ENCODE data around the gene UBP1. TPM values are rescaled to one million over a fixed set of nuclear protein-coding genes. Genes with fewer than 3 reads are reported as not detected.
A peak's percentile ranks its signal among the peaks of the same experiment; 100 is the strongest.

The UBP1 gene
- total RNA-seq, 1 donor from 2014 or later = 34.4 TPM

DNA sequence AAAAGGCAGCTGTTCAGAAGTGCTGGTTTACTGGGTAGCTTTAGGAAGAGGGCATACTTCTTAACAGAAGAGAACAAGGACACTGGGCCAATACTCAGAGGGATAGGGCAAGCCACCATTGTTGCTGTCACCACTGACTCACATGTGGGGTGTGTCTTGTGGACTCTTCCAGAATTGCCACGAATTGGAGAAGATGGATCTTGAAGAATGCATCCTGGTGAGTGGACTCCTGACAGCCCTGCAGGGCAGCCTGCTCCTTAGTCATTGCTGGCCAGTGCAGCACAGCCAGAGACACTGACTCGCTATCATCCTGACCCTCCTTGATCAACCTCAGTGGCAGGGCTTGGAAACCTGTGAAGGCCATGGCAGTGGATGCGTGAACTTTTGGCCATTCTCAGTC lies 62.3 kb downstream of the UBP1 start:
- H3K4me3 ChIP-seq (ENCODE audit: low read length in 3 of 3) = no peak overlapping the region
- no peak overlapping the region for H3K9ac ChIP-seq (ENCODE audit: low read depth in 1 of 3, low read length in 3 of 3)
- peaks cover 0 to 6% (median 0%) of the 10 kb centered on the region in 3 donors for H3K36me3 ChIP-seq (ENCODE audit: control insufficient read depth in 3 of 3, insufficient read depth in 3 of 3, low read length in 3 of 3)
- H3K27me3 ChIP-seq (ENCODE audit: control insufficient read depth in 3 of 3, insufficient read depth in 3 of 3, low read length in 3 of 3) = no peaks in the 10 kb centered on the region
- no peaks in the 10 kb centered on the region for H3K4me1 ChIP-seq (ENCODE audit: control insufficient read depth in 3 of 3, insufficient read depth in 3 of 3, low read length in 3 of 3)
- no peaks in the 10 kb centered on the region for H3K9me3 ChIP-seq (ENCODE audit: control insufficient read depth in 3 of 3, low read length in 3 of 3)
- H3K27ac ChIP-seq (ENCODE audit: low read depth, low read length) = no peak overlapping the region

DNA sequence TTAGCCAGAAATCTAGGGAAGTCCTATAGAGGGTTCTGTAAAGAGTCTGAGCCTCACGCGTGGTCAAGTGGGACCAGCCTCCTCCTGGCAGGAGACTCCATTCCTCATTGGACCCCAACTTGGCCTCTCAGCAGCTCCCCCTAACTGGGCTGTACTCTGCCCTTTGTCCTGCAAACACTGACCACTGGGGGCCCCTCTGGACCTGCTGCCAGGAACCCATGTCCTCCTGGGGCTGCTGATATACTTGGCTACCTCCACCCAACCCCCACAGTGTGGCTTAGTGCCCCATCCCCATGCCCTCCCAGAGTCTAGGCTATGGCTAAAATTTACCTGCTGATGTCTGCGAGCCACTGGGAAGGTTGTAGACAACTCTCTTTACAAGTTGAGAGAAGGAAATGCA lies 62.7 kb downstream of the UBP1 start:
- no peak overlapping the region for H3K27ac ChIP-seq (ENCODE audit: low read depth, low read length)
- H3K9me3 ChIP-seq (ENCODE audit: control insufficient read depth in 3 of 3, low read length in 3 of 3) = no peaks in the 10 kb centered on the region
- peaks cover 0 to 6% (median 0%) of the 10 kb centered on the region in 3 donors for H3K36me3 ChIP-seq (ENCODE audit: control insufficient read depth in 3 of 3, insufficient read depth in 3 of 3, low read length in 3 of 3)
- H3K9ac ChIP-seq (ENCODE audit: low read depth in 1 of 3, low read length in 3 of 3) = no peak overlapping the region
- H3K27me3 ChIP-seq (ENCODE audit: control insufficient read depth in 3 of 3, insufficient read depth in 3 of 3, low read length in 3 of 3) = no peaks in the 10 kb centered on the region
- no peak overlapping the region for H3K4me3 ChIP-seq (ENCODE audit: low read length in 3 of 3)
- H3K4me1 ChIP-seq (ENCODE audit: control insufficient read depth in 3 of 3, insufficient read depth in 3 of 3, low read length in 3 of 3) = no peaks in the 10 kb centered on the region

DNA sequence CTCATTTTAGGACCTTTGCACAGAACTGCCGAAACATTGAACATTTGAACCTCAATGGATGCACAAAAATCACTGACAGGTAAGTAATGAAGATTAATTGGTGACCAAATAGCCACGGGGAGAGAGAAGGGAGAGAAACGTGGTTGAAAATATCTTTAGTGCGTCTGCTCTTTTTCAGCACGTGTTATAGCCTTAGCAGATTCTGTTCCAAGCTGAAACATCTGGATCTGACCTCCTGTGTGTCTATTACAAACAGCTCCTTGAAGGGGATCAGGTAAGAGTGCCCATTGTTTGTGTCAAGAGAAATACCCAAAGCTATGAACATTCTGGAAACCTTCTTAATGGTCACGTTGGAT lies 67.1 kb downstream of the UBP1 start:
- peaks cover 0 to 6% (median 0%) of the 10 kb centered on the region in 3 donors for H3K36me3 ChIP-seq (ENCODE audit: control insufficient read depth in 3 of 3, insufficient read depth in 3 of 3, low read length in 3 of 3)
- no peaks in the 10 kb centered on the region for H3K9me3 ChIP-seq (ENCODE audit: control insufficient read depth in 3 of 3, low read length in 3 of 3)
- H3K4me1 ChIP-seq (ENCODE audit: control insufficient read depth in 3 of 3, insufficient read depth in 3 of 3, low read length in 3 of 3) = no peaks in the 10 kb centered on the region
- no peak overlapping the region for H3K9ac ChIP-seq (ENCODE audit: low read depth in 1 of 3, low read length in 3 of 3)
- H3K27ac ChIP-seq (ENCODE audit: low read depth, low read length) = no peak overlapping the region
- no peaks in the 10 kb centered on the region for H3K27me3 ChIP-seq (ENCODE audit: control insufficient read depth in 3 of 3, insufficient read depth in 3 of 3, low read length in 3 of 3)
- H3K4me3 ChIP-seq (ENCODE audit: low read length in 3 of 3) = no peak overlapping the region

DNA sequence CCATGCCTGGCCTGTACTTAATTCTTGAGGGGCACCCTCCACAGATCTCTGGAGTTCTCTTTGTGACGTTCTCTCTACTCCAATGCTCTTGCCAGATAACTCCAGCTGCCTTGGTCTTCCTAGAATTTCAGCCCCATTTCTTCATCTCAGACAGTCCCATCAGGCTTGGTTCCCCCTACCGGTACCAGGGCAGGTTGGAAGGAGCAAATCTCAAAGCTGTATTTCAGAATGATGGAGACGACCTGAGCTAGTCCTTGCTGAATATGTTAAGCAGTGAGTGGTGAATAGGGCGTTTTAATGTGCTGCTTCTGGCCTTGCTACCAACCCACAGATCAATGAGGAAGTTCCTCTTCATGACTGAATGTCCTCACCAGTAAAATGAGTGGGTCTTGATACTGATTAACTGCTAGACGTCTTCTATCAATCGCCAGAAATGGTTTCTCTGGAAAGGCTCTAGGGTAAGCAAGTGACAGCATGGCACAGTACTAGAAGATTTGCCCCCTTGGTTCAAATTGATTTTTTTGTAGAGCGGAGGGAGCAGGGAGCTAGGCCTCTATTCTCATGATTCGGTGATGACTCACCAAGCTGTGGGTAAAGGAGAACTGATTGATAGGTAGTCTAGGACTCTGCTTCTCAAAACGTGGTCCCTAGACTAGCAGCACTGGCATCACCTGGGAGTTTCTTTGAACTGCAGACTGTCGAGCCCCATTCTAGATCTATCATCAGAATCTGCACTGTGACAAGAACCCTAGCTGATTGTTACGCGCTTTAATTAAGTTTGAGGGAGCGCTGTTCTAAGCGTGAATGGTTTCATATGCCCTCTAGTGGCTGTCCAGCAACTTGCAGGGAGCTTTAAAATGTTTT lies 67.8 kb downstream of the UBP1 start:
- Histone ChIP-seq H3K4me3 (ENCODE audit: low read length in 3 of 3) (peak overlapping the region in 1 of 3 donors; percentile 17), H3K27me3 (ENCODE audit: control insufficient read depth in 3 of 3, insufficient read depth in 3 of 3, low read length in 3 of 3) (no peaks in the 10 kb centered on the region), H3K9ac (ENCODE audit: low read depth in 1 of 3, low read length in 3 of 3) (no peak overlapping the region), H3K4me1 (ENCODE audit: control insufficient read depth in 3 of 3, insufficient read depth in 3 of 3, low read length in 3 of 3) (no peaks in the 10 kb centered on the region), H3K27ac (ENCODE audit: low read depth, low read length) (no peak overlapping the region), H3K36me3 (ENCODE audit: control insufficient read depth in 3 of 3, insufficient read depth in 3 of 3, low read length in 3 of 3) (peaks cover 0 to 6% (median 0%) of the 10 kb centered on the region in 3 donors), H3K9me3 (ENCODE audit: control insufficient read depth in 3 of 3, low read length in 3 of 3) (no peaks in the 10 kb centered on the region)

DNA sequence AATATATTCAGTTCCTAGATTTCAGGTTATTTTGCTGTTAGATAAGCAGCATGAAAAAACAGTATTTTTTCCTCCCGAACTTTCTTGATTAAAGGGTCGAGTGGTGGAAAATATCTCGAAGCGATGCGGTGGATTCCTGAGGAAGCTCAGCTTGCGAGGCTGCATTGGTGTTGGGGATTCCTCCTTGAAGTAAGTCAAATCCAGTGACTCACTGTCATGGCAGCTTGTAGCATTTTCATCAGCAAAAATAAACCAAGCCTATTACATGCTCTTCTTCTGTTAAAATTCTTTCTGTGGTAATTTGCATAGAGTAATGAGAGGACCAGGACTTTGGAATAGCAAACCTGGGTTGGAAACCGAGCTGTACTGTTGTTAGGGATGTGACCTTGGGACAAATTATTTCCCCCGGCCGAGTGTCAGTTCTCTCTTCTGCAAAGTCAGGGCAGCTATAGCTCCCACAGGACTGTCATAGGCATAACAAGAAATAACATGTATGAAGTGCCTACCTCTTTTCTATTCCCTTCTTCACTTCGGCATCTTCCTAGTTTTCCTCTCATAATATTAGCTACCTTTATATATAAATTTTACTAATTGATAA lies 75.6 kb downstream of the UBP1 start:
- no peaks in the 10 kb centered on the region for H3K36me3 ChIP-seq (ENCODE audit: control insufficient read depth in 3 of 3, insufficient read depth in 3 of 3, low read length in 3 of 3)
- no peaks in the 10 kb centered on the region for H3K4me1 ChIP-seq (ENCODE audit: control insufficient read depth in 3 of 3, insufficient read depth in 3 of 3, low read length in 3 of 3)
- H3K9me3 ChIP-seq (ENCODE audit: control insufficient read depth in 3 of 3, low read length in 3 of 3) = no peaks in the 10 kb centered on the region
- no peak overlapping the region for H3K4me3 ChIP-seq (ENCODE audit: low read length in 3 of 3)
- H3K27me3 ChIP-seq (ENCODE audit: control insufficient read depth in 3 of 3, insufficient read depth in 3 of 3, low read length in 3 of 3) = no peaks in the 10 kb centered on the region
- H3K9ac ChIP-seq (ENCODE audit: low read depth in 1 of 3, low read length in 3 of 3) = no peak overlapping the region
- no peak overlapping the region for H3K27ac ChIP-seq (ENCODE audit: low read depth, low read length)

DNA sequence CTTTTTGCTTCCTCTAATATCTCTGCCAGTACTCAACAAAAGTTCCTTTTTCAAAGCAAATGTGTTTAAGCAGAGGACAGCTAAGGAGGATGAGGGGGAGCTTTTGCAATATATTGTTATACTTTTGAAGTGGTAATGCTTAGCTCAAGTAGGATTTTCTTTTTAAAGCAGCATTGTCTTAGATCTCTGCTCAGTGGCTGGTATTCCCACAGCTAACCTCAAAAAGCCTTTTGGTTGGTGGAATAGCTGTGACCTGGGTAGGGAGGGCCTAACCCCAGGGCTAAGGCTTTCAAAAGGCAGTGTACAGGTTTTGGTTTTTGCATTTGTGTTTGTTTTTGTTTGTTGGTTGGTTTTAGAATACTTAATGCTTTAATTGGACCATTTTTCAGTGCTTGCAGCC lies 76.1 kb downstream of the UBP1 start:
- Histone ChIP-seq H3K4me1 (ENCODE audit: control insufficient read depth in 3 of 3, insufficient read depth in 3 of 3, low read length in 3 of 3) (no peaks in the 10 kb centered on the region), H3K9ac (ENCODE audit: low read depth in 1 of 3, low read length in 3 of 3) (no peak overlapping the region), H3K9me3 (ENCODE audit: control insufficient read depth in 3 of 3, low read length in 3 of 3) (no peaks in the 10 kb centered on the region), H3K36me3 (ENCODE audit: control insufficient read depth in 3 of 3, insufficient read depth in 3 of 3, low read length in 3 of 3) (no peaks in the 10 kb centered on the region), H3K4me3 (ENCODE audit: low read length in 3 of 3) (no peak overlapping the region), H3K27me3 (ENCODE audit: control insufficient read depth in 3 of 3, insufficient read depth in 3 of 3, low read length in 3 of 3) (no peaks in the 10 kb centered on the region), H3K27ac (ENCODE audit: low read depth, low read length) (no peak overlapping the region)

DNA sequence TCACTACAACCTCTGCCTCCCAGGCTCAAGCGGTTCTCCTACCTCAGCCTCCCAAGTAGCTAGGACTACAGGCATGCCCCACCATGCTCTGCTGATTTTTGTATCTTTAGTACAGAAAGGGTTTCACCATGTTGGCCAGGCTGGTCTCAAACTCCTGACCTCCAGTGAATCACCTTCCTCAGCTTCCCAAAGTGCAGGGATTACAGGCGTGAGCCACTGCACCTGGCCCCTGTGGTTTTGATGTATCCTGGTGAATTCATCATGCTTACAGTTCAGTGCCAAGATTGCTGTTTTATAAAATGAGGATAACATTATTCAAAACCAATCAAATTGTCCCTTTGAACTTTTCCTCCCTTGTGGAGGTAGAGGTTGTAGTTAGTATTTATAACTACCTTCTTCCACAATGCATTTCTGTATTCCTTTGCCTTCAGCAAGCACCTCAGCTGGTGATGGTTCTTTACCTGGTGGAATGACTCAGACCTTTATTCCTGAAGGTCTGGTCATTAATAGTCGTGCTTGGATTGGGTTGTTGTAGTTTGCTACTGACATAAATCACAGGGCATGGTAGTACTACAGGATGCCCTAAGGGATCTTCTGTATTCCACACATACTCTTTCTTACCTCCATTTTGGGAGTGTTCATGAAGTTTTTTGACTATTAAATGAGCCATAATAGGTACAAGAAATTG lies 76.9 kb downstream of the UBP1 start:
- H3K36me3 ChIP-seq (ENCODE audit: control insufficient read depth in 3 of 3, insufficient read depth in 3 of 3, low read length in 3 of 3) = no peaks in the 10 kb centered on the region
- H3K27ac ChIP-seq (ENCODE audit: low read depth, low read length) = no peak overlapping the region
- no peaks in the 10 kb centered on the region for H3K9me3 ChIP-seq (ENCODE audit: control insufficient read depth in 3 of 3, low read length in 3 of 3)
- no peak overlapping the region for H3K9ac ChIP-seq (ENCODE audit: low read depth in 1 of 3, low read length in 3 of 3)
- H3K4me3 ChIP-seq (ENCODE audit: low read length in 3 of 3) = no peak overlapping the region
- H3K27me3 ChIP-seq (ENCODE audit: control insufficient read depth in 3 of 3, insufficient read depth in 3 of 3, low read length in 3 of 3) = no peaks in the 10 kb centered on the region
- no peaks in the 10 kb centered on the region for H3K4me1 ChIP-seq (ENCODE audit: control insufficient read depth in 3 of 3, insufficient read depth in 3 of 3, low read length in 3 of 3)

DNA sequence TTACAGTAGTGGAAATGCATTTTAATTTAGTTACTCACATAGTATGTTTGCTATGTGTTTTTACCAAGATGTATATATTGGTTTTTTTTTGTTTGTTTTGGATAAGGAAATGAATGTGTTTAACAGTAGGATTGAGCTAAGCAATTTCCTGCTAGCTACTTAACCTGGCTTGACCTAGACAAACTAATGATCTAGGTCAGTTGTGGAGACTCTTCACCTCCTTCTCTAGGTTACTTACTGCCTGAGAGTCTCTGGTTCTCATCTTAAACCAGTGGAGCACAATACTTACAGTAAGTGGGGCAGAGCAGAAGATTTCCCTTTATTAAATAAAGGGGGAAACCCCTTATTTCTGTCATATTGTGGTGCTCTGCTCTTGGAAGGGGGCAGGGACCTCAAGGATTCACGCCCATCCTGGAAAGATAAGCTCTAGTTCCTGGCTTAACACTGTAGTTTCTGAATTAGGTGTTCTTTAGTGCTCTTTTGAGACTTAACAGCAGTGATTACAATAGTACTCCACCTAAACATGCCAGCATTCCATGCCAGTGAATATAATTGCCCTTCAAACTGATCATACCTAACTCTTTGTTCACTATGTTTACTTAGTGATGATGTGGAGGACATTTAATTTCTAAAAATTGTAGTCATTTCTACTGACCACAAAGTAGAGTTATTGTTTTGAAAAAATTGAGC lies 79.9 kb downstream of the UBP1 start:
- H3K27ac ChIP-seq (ENCODE audit: low read depth, low read length) = no peak overlapping the region
- H3K4me3 ChIP-seq (ENCODE audit: low read length in 3 of 3) = no peak overlapping the region
- no peaks in the 10 kb centered on the region for H3K36me3 ChIP-seq (ENCODE audit: control insufficient read depth in 3 of 3, insufficient read depth in 3 of 3, low read length in 3 of 3)
- H3K9ac ChIP-seq (ENCODE audit: low read depth in 1 of 3, low read length in 3 of 3) = no peak overlapping the region
- H3K9me3 ChIP-seq (ENCODE audit: control insufficient read depth in 3 of 3, low read length in 3 of 3) = no peaks in the 10 kb centered on the region
- no peaks in the 10 kb centered on the region for H3K4me1 ChIP-seq (ENCODE audit: control insufficient read depth in 3 of 3, insufficient read depth in 3 of 3, low read length in 3 of 3)
- H3K27me3 ChIP-seq (ENCODE audit: control insufficient read depth in 3 of 3, insufficient read depth in 3 of 3, low read length in 3 of 3) = no peaks in the 10 kb centered on the region

DNA sequence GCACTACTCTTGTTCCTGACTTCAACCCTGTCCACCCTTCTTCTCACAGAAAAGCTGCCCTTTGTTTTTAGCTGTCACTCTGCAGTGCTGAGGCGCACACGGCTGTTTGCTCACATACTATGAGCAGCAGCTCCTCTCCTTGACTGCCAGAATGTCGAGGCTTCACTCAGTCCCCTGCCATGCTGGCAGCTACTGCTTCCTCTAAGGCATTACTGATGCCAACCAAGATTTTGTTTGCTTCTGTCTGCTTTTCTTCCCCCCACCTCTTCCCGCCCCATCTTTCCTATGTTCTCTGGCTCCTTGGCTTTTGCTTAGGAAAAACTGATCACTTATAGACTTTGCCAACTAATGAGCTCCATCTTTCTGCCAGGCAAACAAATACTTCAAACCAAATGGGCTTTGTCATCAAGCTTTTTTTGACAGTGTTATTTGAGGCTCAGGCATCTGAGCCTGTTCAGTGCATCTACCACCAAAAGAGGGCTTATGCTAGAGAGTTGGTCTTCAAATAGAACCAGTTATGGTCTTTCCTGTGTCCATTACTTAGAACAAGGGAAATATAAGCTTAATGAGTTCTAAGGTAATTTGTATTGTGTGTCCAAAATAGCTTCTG lies 81.9 kb downstream of the UBP1 start:
- Histone ChIP-seq H3K9me3 (ENCODE audit: control insufficient read depth in 3 of 3, low read length in 3 of 3) (no peaks in the 10 kb centered on the region), H3K9ac (ENCODE audit: low read depth in 1 of 3, low read length in 3 of 3) (peak overlapping the region in 1 of 3 donors; percentile 3), H3K27me3 (ENCODE audit: control insufficient read depth in 3 of 3, insufficient read depth in 3 of 3, low read length in 3 of 3) (no peaks in the 10 kb centered on the region), H3K4me3 (ENCODE audit: low read length in 3 of 3) (no peak overlapping the region), H3K27ac (ENCODE audit: low read depth, low read length) (no peak overlapping the region), H3K4me1 (ENCODE audit: control insufficient read depth in 3 of 3, insufficient read depth in 3 of 3, low read length in 3 of 3) (no peaks in the 10 kb centered on the region), H3K36me3 (ENCODE audit: control insufficient read depth in 3 of 3, insufficient read depth in 3 of 3, low read length in 3 of 3) (no peaks in the 10 kb centered on the region)
